ENCODE results near the gene AGBL1. TPM values are rescaled to one million over a fixed set of nuclear protein-coding genes. Genes with fewer than 3 reads are reported as not detected.

Gene AGBL1
- total and polyA plus RNA-seq, 3 experiments from 2014 or later, result not detected

- CTCF ChIA-PET, result no interaction called here
- H3K4me3 Mint-ChIP-seq, result no peak overlapping the region
Measured at GRCh38 chr15:86311568-86312280, 232.1 kb downstream of the AGBL1 start.

DNA sequence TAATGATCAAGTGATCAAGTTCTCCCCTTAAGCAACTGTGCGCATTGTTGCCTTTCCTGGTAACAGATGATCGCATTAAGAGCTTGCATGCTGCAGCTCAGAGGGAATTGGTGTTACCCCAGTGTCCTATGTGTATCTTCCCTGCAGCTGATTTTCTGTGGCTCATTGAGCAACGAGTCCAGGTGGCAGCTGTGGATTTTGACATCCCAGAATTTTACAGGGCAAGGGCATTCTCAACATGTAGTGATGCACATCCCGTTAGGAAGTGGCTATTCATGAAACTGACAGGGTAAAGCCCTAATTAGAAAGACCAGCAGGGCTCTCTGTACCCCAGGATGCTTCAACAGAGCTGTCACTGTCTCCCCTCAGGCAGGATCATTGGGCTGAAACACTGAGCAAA is 232.8 kb downstream of the AGBL1 start:
- Mint-ChIP-seq H3K4me3 (no peak overlapping the region), H3K27ac (no peak overlapping the region), H3K36me3 (no peaks in the 10 kb centered on the region), H3K9me3 (peaks cover 0 to 2% (median 0%) of the 10 kb centered on the region in 5 donors), H3K4me1 (peaks cover 2 to 14% (median 9%) of the 10 kb centered on the region in 3 donors), H3K27me3 (peaks cover 0 to 15% of the 10 kb centered on the region in 2 donors)
- no peaks in the 10 kb centered on the region for H3K9me3 ChIP-seq (ENCODE audit: low read length)
- ChIA-PET CTCF (no interaction called here), POLR2A (no interaction called here)
- H3K4me3 ChIP-seq (ENCODE audit: low read length), result no peak overlapping the region
- no peak for DNase-seq
- H3K27ac ChIP-seq (ENCODE audit: low read depth, low read length), result no peak overlapping the region
- H3K27me3 ChIP-seq (ENCODE audit: insufficient read depth, low read length, poor library complexity, severe bottlenecking), result no peaks in the 10 kb centered on the region
- H3K36me3 ChIP-seq (ENCODE audit: insufficient read depth, low read length), result no peaks in the 10 kb centered on the region
- H3K4me1 ChIP-seq (ENCODE audit: insufficient read depth, low read length), result no peaks in the 10 kb centered on the region

More at GRCh38 chr15:86311568-86312280, 232.1 kb downstream of the AGBL1 start:
- DNase-seq, result no peak
- H3K4me1 ChIP-seq (ENCODE audit: insufficient read depth, low read length), result no peaks in the 10 kb centered on the region
- Mint-ChIP-seq H3K4me1 (peaks cover 2 to 7% (median 6%) of the 10 kb centered on the region in 3 donors), H3K27me3 (peaks cover 0 to 15% of the 10 kb centered on the region in 2 donors), H3K9me3 (peaks cover 0 to 2% (median 0%) of the 10 kb centered on the region in 5 donors), H3K36me3 (no peaks in the 10 kb centered on the region), H3K27ac (peak overlapping the region in 1 of 8 donors; percentile 35)
- POLR2A ChIA-PET, result no interaction called here
- no peak overlapping the region for H3K27ac ChIP-seq (ENCODE audit: low read depth, low read length)
- no peaks in the 10 kb centered on the region for H3K27me3 ChIP-seq (ENCODE audit: insufficient read depth, low read length, poor library complexity, severe bottlenecking)
- H3K9me3 ChIP-seq (ENCODE audit: low read length), result no peaks in the 10 kb centered on the region
- no peaks in the 10 kb centered on the region for H3K36me3 ChIP-seq (ENCODE audit: insufficient read depth, low read length)
- H3K4me3 ChIP-seq (ENCODE audit: low read length), result no peak overlapping the region

GRCh38 chr15:86316216-86316615 is 236.5 kb downstream of the AGBL1 start:
- Mint-ChIP-seq H3K4me1 (peaks cover 2 to 14% (median 9%) of the 10 kb centered on the region in 3 donors), H3K27ac (no peak overlapping the region), H3K27me3 (peaks cover 0 to 15% of the 10 kb centered on the region in 2 donors), H3K4me3 (no peak overlapping the region), H3K36me3 (no peaks in the 10 kb centered on the region), H3K9me3 (peaks cover 0 to 8% (median 2%) of the 10 kb centered on the region in 5 donors)
- ChIA-PET POLR2A (no interaction called here), CTCF (no interaction called here)
- Histone ChIP-seq H3K4me3 (ENCODE audit: low read length) (no peak overlapping the region), H3K36me3 (ENCODE audit: insufficient read depth, low read length) (no peaks in the 10 kb centered on the region), H3K27me3 (ENCODE audit: insufficient read depth, low read length, poor library complexity, severe bottlenecking) (no peaks in the 10 kb centered on the region), H3K9me3 (ENCODE audit: low read length) (no peaks in the 10 kb centered on the region), H3K27ac (ENCODE audit: low read depth, low read length) (no peak overlapping the region), H3K4me1 (ENCODE audit: insufficient read depth, low read length) (no peaks in the 10 kb centered on the region)
- no peak for DNase-seq

DNA sequence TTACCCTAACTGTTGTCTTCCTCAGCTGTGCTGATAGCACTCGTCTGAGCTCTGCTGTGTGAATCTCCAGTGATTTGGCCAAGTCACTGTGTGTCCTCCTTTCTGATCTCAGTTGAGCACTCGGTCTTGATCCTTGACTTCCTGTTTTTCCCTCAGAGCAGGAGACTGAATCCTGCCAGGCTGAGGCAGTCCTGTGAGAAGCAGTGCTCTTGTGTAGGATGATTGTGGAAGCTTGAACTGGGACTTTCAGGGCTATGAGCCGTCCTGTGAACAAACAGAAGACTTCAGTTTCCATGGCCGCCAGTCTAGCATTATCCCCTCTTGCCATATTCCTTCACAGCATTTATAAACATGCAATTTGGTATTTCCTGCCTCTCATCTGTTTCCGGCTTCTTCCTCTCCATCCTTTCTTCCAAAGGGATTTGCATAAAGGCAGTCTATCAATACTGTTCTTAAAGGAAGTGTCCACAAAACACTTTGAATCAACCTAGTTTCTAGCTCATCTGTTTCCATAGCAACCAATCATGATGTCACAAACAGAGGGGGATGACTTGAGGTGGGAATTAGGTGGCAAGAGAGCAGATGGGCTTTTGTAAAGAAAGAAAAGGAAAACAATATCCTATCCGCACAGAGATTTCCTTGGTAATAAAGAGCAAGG is 237.2 kb downstream of the AGBL1 start:
- Histone ChIP-seq H3K4me1 (ENCODE audit: insufficient read depth, low read length) (no peaks in the 10 kb centered on the region), H3K4me3 (ENCODE audit: low read length) (no peak overlapping the region), H3K9me3 (ENCODE audit: low read length) (no peaks in the 10 kb centered on the region), H3K27me3 (ENCODE audit: insufficient read depth, low read length, poor library complexity, severe bottlenecking) (no peaks in the 10 kb centered on the region), H3K27ac (ENCODE audit: low read depth, low read length) (no peak overlapping the region), H3K36me3 (ENCODE audit: insufficient read depth, low read length) (no peaks in the 10 kb centered on the region)
- Mint-ChIP-seq H3K27ac (no peak overlapping the region), H3K4me1 (peaks cover 2 to 14% (median 9%) of the 10 kb centered on the region in 3 donors), H3K9me3 (peaks cover 0 to 8% (median 2%) of the 10 kb centered on the region in 5 donors), H3K27me3 (peaks cover 0 to 15% of the 10 kb centered on the region in 2 donors), H3K4me3 (no peak overlapping the region), H3K36me3 (no peaks in the 10 kb centered on the region)
- DNase-seq, result no peak
- POLR2A ChIA-PET, result no interaction called here
- CTCF ChIA-PET, result no interaction called here

GRCh38 chr15:86317384-86317740 is 237.7 kb downstream of the AGBL1 start:
- H3K27me3 Mint-ChIP-seq, result peaks cover 0 to 15% of the 10 kb centered on the region in 2 donors
- Histone ChIP-seq H3K9me3 (ENCODE audit: low read length) (no peaks in the 10 kb centered on the region), H3K36me3 (ENCODE audit: insufficient read depth, low read length) (no peaks in the 10 kb centered on the region), H3K27ac (ENCODE audit: low read depth, low read length) (no peak overlapping the region), H3K4me1 (ENCODE audit: insufficient read depth, low read length) (no peaks in the 10 kb centered on the region), H3K4me3 (ENCODE audit: low read length) (no peak overlapping the region), H3K27me3 (ENCODE audit: insufficient read depth, low read length, poor library complexity, severe bottlenecking) (no peaks in the 10 kb centered on the region)
- ChIA-PET CTCF (no interaction called here), POLR2A (no interaction called here)
- H3K4me3 Mint-ChIP-seq, result no peak overlapping the region
- H3K27ac Mint-ChIP-seq, result peak overlapping the region in 1 of 8 donors; percentile 7
- H3K9me3 Mint-ChIP-seq, result peaks cover 0 to 8% (median 2%) of the 10 kb centered on the region in 5 donors
- no peaks in the 10 kb centered on the region for H3K36me3 Mint-ChIP-seq
- peaks cover 2 to 14% (median 9%) of the 10 kb centered on the region in 3 donors for H3K4me1 Mint-ChIP-seq
- DNase-seq, result no peak

DNA sequence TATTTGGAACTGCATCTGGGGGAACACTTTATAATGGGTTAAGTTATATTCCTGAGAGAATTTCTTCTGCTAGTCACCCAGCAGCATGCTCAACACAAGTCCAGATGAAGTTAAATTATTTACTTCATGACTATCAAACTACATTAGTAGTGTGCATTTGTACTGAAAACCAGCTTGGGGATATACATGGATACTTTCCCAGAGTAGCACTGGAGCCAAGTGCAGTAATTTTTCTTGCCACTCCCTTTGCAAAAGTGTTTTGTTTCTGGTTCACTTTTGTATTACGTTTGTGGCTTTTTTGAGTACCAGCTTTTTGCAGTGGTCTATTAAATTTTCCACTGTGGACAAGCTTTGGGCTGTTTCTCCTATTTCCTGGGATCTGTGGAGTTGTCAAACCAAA is 243.0 kb downstream of the AGBL1 start:
- Histone ChIP-seq H3K9me3 (ENCODE audit: low read length) (no peaks in the 10 kb centered on the region), H3K27ac (ENCODE audit: low read depth, low read length) (no peak overlapping the region), H3K4me3 (ENCODE audit: low read length) (no peak overlapping the region), H3K27me3 (ENCODE audit: insufficient read depth, low read length, poor library complexity, severe bottlenecking) (no peaks in the 10 kb centered on the region), H3K4me1 (ENCODE audit: insufficient read depth, low read length) (no peaks in the 10 kb centered on the region), H3K36me3 (ENCODE audit: insufficient read depth, low read length) (no peaks in the 10 kb centered on the region)
- CTCF ChIA-PET, result no interaction called here
- no peaks in the 10 kb centered on the region for H3K36me3 Mint-ChIP-seq
- H3K9me3 Mint-ChIP-seq, result peaks cover 0 to 5% (median 4%) of the 10 kb centered on the region in 5 donors
- no peak for DNase-seq
- no peaks in the 10 kb centered on the region for H3K4me1 Mint-ChIP-seq
- POLR2A ChIA-PET, result no interaction called here
- H3K4me3 Mint-ChIP-seq, result no peak overlapping the region
- no peak overlapping the region for H3K27ac Mint-ChIP-seq
- H3K27me3 Mint-ChIP-seq, result peaks cover 3 to 26% of the 10 kb centered on the region in 2 donors

DNA sequence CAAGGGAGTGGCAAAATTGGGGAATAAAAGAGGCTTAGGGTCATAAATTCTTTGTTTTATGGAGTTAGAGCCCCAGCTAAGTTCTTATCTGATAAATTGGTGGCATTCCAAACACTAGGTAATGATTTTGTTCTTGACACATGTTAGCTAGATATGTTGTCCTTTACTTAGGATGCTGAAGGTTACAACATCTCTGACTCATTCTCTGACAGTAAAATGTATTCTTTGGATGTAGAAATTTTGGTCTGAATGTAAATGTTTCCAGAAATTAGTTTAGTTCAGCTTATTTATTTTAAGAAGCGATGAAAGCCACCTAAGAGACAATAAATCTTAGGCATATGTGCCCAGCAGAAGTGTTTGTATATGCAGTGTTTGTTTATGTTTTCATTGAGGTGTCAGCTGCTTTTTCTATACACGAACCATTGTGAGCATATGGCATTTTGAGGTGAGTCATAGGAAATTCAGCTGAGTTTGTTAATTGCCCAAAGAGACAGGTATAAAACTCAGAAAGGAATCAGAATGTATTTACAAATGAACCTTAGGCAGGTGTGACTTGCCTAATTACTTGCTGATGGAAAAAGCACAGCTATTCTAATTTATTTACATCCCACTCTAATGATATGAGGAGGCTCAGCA is 247.7 kb downstream of the AGBL1 start:
- CTCF ChIA-PET, result no interaction called here

GRCh38 chr15:86328658-86329057 is 249.0 kb downstream of the AGBL1 start:
- POLR2A ChIA-PET, result no interaction called here
- CTCF ChIA-PET, result no interaction called here
- no peaks in the 10 kb centered on the region for H3K36me3 ChIP-seq (ENCODE audit: insufficient read depth, low read length)
- Mint-ChIP-seq H3K4me3 (no peak overlapping the region), H3K27me3 (peaks cover 3 to 26% of the 10 kb centered on the region in 2 donors), H3K9me3 (peaks cover 0 to 24% (median 13%) of the 10 kb centered on the region in 5 donors), H3K36me3 (no peaks in the 10 kb centered on the region), H3K4me1 (no peaks in the 10 kb centered on the region), H3K27ac (no peak overlapping the region)
- no peaks in the 10 kb centered on the region for H3K9me3 ChIP-seq (ENCODE audit: low read length)
- no peaks in the 10 kb centered on the region for H3K4me1 ChIP-seq (ENCODE audit: insufficient read depth, low read length)
- no peak overlapping the region for H3K4me3 ChIP-seq (ENCODE audit: low read length)
- H3K27me3 ChIP-seq (ENCODE audit: insufficient read depth, low read length, poor library complexity, severe bottlenecking), result no peaks in the 10 kb centered on the region
- no peak for DNase-seq
- H3K27ac ChIP-seq (ENCODE audit: low read depth, low read length), result no peak overlapping the region

More for the DNA sequence above, 247.7 kb downstream of the AGBL1 start:
- peaks cover 0 to 21% (median 13%) of the 10 kb centered on the region in 5 donors for H3K9me3 Mint-ChIP-seq
- no peaks in the 10 kb centered on the region for H3K36me3 Mint-ChIP-seq
- no peak overlapping the region for H3K4me3 Mint-ChIP-seq
- Histone ChIP-seq H3K36me3 (ENCODE audit: insufficient read depth, low read length) (no peaks in the 10 kb centered on the region), H3K4me3 (ENCODE audit: low read length) (no peak overlapping the region), H3K4me1 (ENCODE audit: insufficient read depth, low read length) (no peaks in the 10 kb centered on the region), H3K9me3 (ENCODE audit: low read length) (no peaks in the 10 kb centered on the region), H3K27ac (ENCODE audit: low read depth, low read length) (no peak overlapping the region), H3K27me3 (ENCODE audit: insufficient read depth, low read length, poor library complexity, severe bottlenecking) (no peaks in the 10 kb centered on the region)
- no peak overlapping the region for H3K27ac Mint-ChIP-seq
- no peaks in the 10 kb centered on the region for H3K4me1 Mint-ChIP-seq
- H3K27me3 Mint-ChIP-seq, result peaks cover 3 to 26% of the 10 kb centered on the region in 2 donors
- POLR2A ChIA-PET, result no interaction called here
- no peak for DNase-seq

Measured in CD8-positive, alpha-beta memory T cell (primary cell).